H9 (cell line): ENCODE data around the gene C20orf204. TPM values are rescaled to one million over a fixed set of nuclear protein-coding genes. Genes with fewer than 3 reads are reported as not detected.

Experiments
- DNase-seq: peaks from one replicate; pipeline ENCODE4 v3.0.0-alpha.2; 2017
- H2AFZ ChIP-seq: one replicate; pipeline ENCODE4 v1.6.1; 2013; ENCODE audit warnings: mild to moderate bottlenecking, low read length, control low read depth, moderate library complexity
- H2AK5ac ChIP-seq: 2 replicates; pipeline ENCODE4 v1.6.1; 2013; ENCODE audit warnings: low read length, control low read depth, mixed read lengths; ENCODE audit not compliant: insufficient read length
- H2BK120ac ChIP-seq: one replicate; pipeline ENCODE4 v1.6.1; 2013; ENCODE audit warnings: low read depth, mild to moderate bottlenecking, low read length, control low read depth, inconsistent platforms; ENCODE audit not compliant: poor library complexity, severe bottlenecking
- H2BK12ac ChIP-seq: 2 replicates; pipeline ENCODE4 v1.6.1; 2013; ENCODE audit warnings: low read length, control low read depth, mixed read lengths, low read depth; ENCODE audit not compliant: insufficient read length
- H2BK15ac ChIP-seq: 2 replicates; pipeline ENCODE4 v1.6.1; 2013; ENCODE audit warnings: low read depth, low read length, control low read depth
- H2BK20ac ChIP-seq: one replicate; pipeline ENCODE4 v1.6.1; 2013; ENCODE audit warnings: low read depth, mild to moderate bottlenecking, low read length, control low read depth, inconsistent platforms; ENCODE audit not compliant: poor library complexity, severe bottlenecking
- H2BK5ac ChIP-seq: 2 replicates; pipeline ENCODE4 v1.6.1; 2013; ENCODE audit warnings: low read length, control low read depth, mixed read lengths; ENCODE audit not compliant: insufficient read length
- H3K14ac ChIP-seq: 2 replicates; pipeline ENCODE4 v1.6.1; 2013; ENCODE audit warnings: low read length, control low read depth; ENCODE audit not compliant: insufficient read depth
- H3K18ac ChIP-seq: 2 replicates; pipeline ENCODE4 v1.6.1; 2013; ENCODE audit warnings: low read depth, mild to moderate bottlenecking, mixed read lengths, low read length, control low read depth; ENCODE audit not compliant: insufficient read length
- H3K23ac ChIP-seq: 2 replicates; pipeline ENCODE4 v1.6.1; 2013; ENCODE audit warnings: low read length, control low read depth, mixed read lengths, low read depth; ENCODE audit not compliant: insufficient read length
- H3K23me2 ChIP-seq: 2 replicates; pipeline ENCODE4 v1.6.1; 2013; ENCODE audit warnings: low read depth, mild to moderate bottlenecking, mixed read lengths, low read length, control low read depth; ENCODE audit not compliant: insufficient read length, poor library complexity, severe bottlenecking
- H3K27ac ChIP-seq: 2 replicates; pipeline ENCODE4 v1.5.1; 2013; ENCODE audit warnings: low read length, control low read depth, mixed read lengths, low read depth; ENCODE audit not compliant: insufficient read length
- H3K27me3 ChIP-seq: 2 replicates; pipeline ENCODE4 v1.6.1; 2013; ENCODE audit warnings: low read length, control low read depth, inconsistent platforms; ENCODE audit not compliant: insufficient read depth
- H3K4ac ChIP-seq: 2 replicates; pipeline ENCODE4 v1.6.1; 2013; ENCODE audit warnings: low read depth, mild to moderate bottlenecking, control low read depth, inconsistent platforms, low read length, moderate library complexity
- H3K4me1 ChIP-seq: 2 replicates; pipeline ENCODE4 v1.6.1; 2013; ENCODE audit warnings: low read length, control low read depth, inconsistent platforms; ENCODE audit not compliant: insufficient read depth
- H3K4me2 ChIP-seq: 2 replicates; pipeline ENCODE4 v1.6.1; 2013; ENCODE audit warnings: low read length, control low read depth, mixed read lengths; ENCODE audit not compliant: insufficient read length, insufficient read depth
- H3K56ac ChIP-seq: 2 replicates; pipeline ENCODE4 v1.6.1; 2013; ENCODE audit warnings: low read depth, mild to moderate bottlenecking, mixed read lengths, low read length, control low read depth; ENCODE audit not compliant: insufficient read length
- H3K79me1 ChIP-seq: 2 replicates; pipeline ENCODE4 v1.6.1; 2013; ENCODE audit warnings: low read depth, mild to moderate bottlenecking, moderate library complexity, low read length, control low read depth, inconsistent platforms; ENCODE audit not compliant: insufficient read depth, poor library complexity, severe bottlenecking
- H3K79me2 ChIP-seq: 2 replicates; pipeline ENCODE4 v1.6.1; 2013; ENCODE audit warnings: low read length, control low read depth, inconsistent platforms; ENCODE audit not compliant: insufficient read depth
- H3K9ac ChIP-seq: 2 replicates; pipeline ENCODE4 v1.6.1; 2013; ENCODE audit warnings: low read length, control low read depth, mixed read lengths; ENCODE audit not compliant: insufficient read length; ENCODE audit errors: extremely low read depth
- H3K9me3 ChIP-seq: one replicate; pipeline ENCODE4 v1.6.1; 2013; ENCODE audit warnings: low read depth, low read length, inconsistent platforms; ENCODE audit not compliant: control insufficient read depth
- H3T11ph ChIP-seq: one replicate; pipeline ENCODE4 v1.6.1; 2013; ENCODE audit warnings: mild to moderate bottlenecking, low read length, control low read depth, inconsistent platforms
- H4K20me1 ChIP-seq: one replicate; pipeline ENCODE4 v1.6.1; 2013; ENCODE audit not compliant: control insufficient read depth, insufficient read length, insufficient read depth
- H4K5ac ChIP-seq: 2 replicates; pipeline ENCODE4 v1.6.1; 2013; ENCODE audit warnings: low read depth, mild to moderate bottlenecking, mixed read lengths, low read length, control low read depth; ENCODE audit not compliant: insufficient read length
- H4K8ac ChIP-seq: replicated peaks from 2 replicates; pipeline ENCODE4 v1.6.1; 2013; ENCODE audit warnings: low read length, control low read depth, mixed read lengths, low read depth; ENCODE audit not compliant: insufficient read length
- H4K91ac ChIP-seq: 2 replicates; pipeline ENCODE4 v1.6.1; 2013; ENCODE audit warnings: low read depth, mild to moderate bottlenecking, moderate library complexity, mixed read lengths, low read length, control low read depth; ENCODE audit not compliant: insufficient read length
- H3K27ac Mint-ChIP-seq, 3 experiments: 2 replicates in 2 of 3; 3 replicates in 1 of 3; pipeline ENCODE4 v1.8.0; 2020 to 2021; ENCODE audit warnings: mixed read lengths in 3 of 3, mild to moderate bottlenecking in 1 of 3, moderate library complexity in 1 of 3
- H3K27me3 Mint-ChIP-seq: 2 replicates; pipeline ENCODE4 v1.8.0; 2021; ENCODE audit warnings: low read depth, mild to moderate bottlenecking, moderate library complexity, mixed read lengths
- H3K36me3 Mint-ChIP-seq, 3 experiments: 2 replicates in 2 of 3; 3 replicates in 1 of 3; pipeline ENCODE4 v1.8.0; 2020 to 2021; ENCODE audit warnings: low read depth in 3 of 3, mixed read lengths in 3 of 3; ENCODE audit not compliant: insufficient read depth in 1 of 3
- H3K4me1 Mint-ChIP-seq, 2 experiments: 2 replicates each; pipeline ENCODE4 v1.8.0; 2020; ENCODE audit warnings: mixed read lengths in 2 of 2
- H3K4me3 Mint-ChIP-seq, 2 experiments: 2 replicates in 1 of 2; 3 replicates in 1 of 2; pipeline ENCODE4 v1.8.0; 2020 to 2021; ENCODE audit warnings: mild to moderate bottlenecking in 2 of 2, mixed read lengths in 2 of 2, moderate library complexity in 1 of 2
- H3K9me3 Mint-ChIP-seq, 2 experiments: 2 replicates in 1 of 2; 3 replicates in 1 of 2; pipeline ENCODE4 v1.8.0; 2020; ENCODE audit warnings: mild to moderate bottlenecking in 2 of 2, mixed read lengths in 2 of 2, moderate library complexity in 1 of 2
- CTCF ChIP-seq: fragments of 200-600 bp; sonication (generic); conservative IDR thresholded peaks from 3 replicates; pipeline ENCODE4 v1.8.0; 2021; ENCODE audit warnings: antibody characterized with exemption, mild to moderate bottlenecking
- WGBS: extraction: QIAGEN DNeasy Blood & Tissue Kit; methylation state at CpG from one replicate; pipeline ENCODE4 v1.1.7; 2013; ENCODE audit warnings: missing lambda C conversion rate, low lambda C conversion rate, mixed read lengths; ENCODE audit not compliant: insufficient read length; ENCODE audit errors: extremely low coverage; 5-methylcytosine and 5-hydroxymethylcytosine counted together
- total RNA-seq: library from RNA; stranded (reverse); gene quantifications from 2 replicates; pipeline ENCODE4 v1.2.1, GENCODE V29; 2021

Gene C20orf204
- total RNA-seq, 1 experiment from 2014 or later = 2.2 TPM

DNA sequence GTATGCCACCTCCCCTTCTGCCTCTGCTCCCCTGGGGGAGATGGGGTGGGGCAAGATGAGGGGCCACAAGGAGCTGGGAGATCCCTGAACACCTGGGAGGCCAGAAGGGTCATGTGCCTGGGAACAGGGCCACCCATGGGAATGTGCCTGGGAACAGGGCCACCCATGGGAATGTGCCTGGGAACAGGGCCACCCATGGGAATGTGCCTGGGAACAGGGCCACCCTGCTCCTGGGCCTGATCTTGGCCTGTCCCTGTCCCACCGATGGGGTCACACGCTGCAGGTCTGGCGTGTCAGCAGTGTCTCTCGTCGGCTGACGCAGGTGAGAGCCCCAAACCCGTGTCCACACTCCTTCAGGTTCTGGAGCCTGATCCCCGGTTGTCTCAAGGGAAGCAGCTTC, 39.0 kb downstream of the C20orf204 start:
- H2BK5ac ChIP-seq = no peak overlapping the region
- H4K20me1 ChIP-seq = no peaks in the 10 kb centered on the region
- no peak overlapping the region for H4K91ac ChIP-seq
- no peak overlapping the region for H3K56ac ChIP-seq
- Mint-ChIP-seq H3K4me1 (peaks cover 9 to 12% of the 10 kb centered on the region in 2 experiments), H3K27ac (no peak overlapping the region), H3K36me3 (no peaks in the 10 kb centered on the region; a peak in 2 of 7 replicates), H3K27me3 (no peaks in the 10 kb centered on the region), H3K4me3 (no peak overlapping the region), H3K9me3 (no peaks in the 10 kb centered on the region)
- H3K23ac ChIP-seq = no peak overlapping the region
- no peak for DNase-seq
- H2AFZ ChIP-seq = no peak overlapping the region
- H3K4me2 ChIP-seq = no peak overlapping the region
- no peak overlapping the region for H3K27ac ChIP-seq
- no CpG with 5 or more reads among the region's 8 CpGs for WGBS
- no peak overlapping the region for H2BK15ac ChIP-seq
- H3K79me1 ChIP-seq = no peaks in the 10 kb centered on the region
- no peaks in the 10 kb centered on the region for H3K27me3 ChIP-seq
- no peak overlapping the region for H2AK5ac ChIP-seq
- H3K79me2 ChIP-seq = no peaks in the 10 kb centered on the region
- H2BK12ac ChIP-seq = no peak overlapping the region
- no peak overlapping the region for H3K14ac ChIP-seq
- H4K8ac ChIP-seq = no peak overlapping the region
- H4K5ac ChIP-seq = no peak overlapping the region
- H3K18ac ChIP-seq = no peak overlapping the region
- H3K9me3 ChIP-seq = no peaks in the 10 kb centered on the region
- H2BK120ac ChIP-seq = no peak overlapping the region
- no peaks in the 10 kb centered on the region; the same call in 1 of the 2 replicates for H3K4me1 ChIP-seq
- TF ChIP-seq CTCF = no peak
- peaks cover 3% of the 10 kb centered on the region for H3K23me2 ChIP-seq
- no peak overlapping the region for H3K9ac ChIP-seq
- no peak overlapping the region for H3T11ph ChIP-seq
- H2BK20ac ChIP-seq = no peak overlapping the region
- H3K4ac ChIP-seq = no peak overlapping the region
